ENCODE measurements around the gene BDKRB2.

Gene BDKRB2

GRCh38 chr14:96274543-96274942 is 69.9 kb downstream of the BDKRB2 start:
- FAIRE-seq, result no peak

DNA sequence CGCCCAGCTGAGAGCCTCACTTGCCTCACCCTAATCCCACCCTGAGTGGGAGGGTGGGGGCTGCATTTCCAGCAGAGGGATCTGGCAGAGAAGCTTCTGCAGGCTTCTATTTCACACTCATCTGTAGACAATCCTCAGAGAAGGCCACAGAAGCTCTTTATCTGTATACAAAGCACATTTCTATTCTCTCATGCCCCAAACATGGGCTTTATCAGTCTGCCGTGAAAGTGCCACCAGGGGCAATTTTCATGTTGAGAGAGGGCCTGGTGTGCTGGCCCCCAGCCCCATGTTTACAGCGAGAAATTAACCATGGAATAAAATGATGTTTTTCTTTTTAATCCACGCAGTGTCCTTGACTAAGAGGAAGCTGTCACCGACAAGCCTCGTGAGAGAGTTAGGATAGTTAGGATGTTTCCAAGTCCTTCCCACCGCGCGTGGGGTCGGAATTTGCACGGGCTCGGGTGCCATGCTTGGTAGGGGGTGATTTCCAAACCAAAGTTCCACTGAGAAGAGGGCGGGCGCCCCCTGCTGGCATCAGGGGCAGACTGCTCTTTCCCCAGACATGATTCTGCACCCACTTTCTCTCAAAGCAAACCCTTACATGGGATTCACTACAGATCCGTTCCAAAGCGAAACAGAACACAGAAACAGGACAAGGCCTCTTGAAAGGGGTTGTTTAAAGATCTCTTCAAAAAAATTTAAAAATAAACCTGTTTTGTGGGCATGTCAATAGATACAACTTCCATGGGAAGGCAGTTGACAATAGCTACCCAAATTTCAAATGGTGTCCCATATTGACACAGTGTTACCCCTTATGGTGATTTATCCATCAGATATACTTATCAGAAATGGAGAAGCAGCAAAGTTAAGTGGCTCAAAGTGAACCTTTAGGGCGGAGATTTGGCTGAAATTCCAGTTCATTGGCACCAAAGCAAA is 70.8 kb downstream of the BDKRB2 start:
- no peak for FAIRE-seq

- FAIRE-seq, result no peak
Measured at GRCh38 chr14:96277890-96278289, 73.3 kb downstream of the BDKRB2 start.

DNA sequence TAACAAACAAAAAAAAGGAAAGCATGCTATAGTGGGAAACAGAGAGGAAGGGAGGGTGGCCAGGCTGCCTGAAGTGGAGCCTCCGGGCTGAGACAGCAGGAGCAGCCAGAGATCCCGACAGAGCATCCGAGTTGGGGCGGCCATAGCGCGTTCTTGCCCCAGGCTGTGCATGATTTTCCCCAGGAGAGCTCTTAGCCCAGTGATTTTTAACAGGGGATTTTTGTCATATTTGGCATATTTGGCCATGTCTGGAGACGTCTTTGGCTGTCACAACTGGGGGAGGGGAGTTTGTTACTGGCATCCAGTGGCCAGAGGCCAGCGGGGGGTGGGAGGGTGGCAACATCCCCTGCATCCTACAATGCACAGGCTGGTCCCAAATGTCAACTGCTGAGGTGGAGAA is 74.9 kb downstream of the BDKRB2 start:
- no peak for FAIRE-seq

GRCh38 chr14:96280104-96280503 is 75.5 kb downstream of the BDKRB2 start:
- no peak for FAIRE-seq

DNA sequence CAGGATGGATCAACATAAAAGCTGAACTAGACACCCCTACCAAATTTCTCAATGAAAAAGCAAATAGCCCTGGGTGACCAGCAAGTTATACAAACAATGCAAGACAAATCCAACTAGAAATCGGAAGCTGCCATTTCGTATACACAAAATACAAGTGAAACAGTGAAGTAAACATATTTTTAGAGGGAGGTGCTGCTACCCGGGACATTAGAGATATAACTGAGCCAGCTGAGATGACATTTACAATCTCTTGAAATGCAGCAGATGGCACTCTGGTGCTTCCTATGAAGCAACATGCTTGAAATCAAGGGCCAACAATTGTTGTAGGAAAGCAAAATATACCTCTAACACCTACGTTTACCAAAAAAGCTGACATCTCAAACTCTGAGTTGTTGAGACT is 76.8 kb downstream of the BDKRB2 start:
- FAIRE-seq, result no peak

DNA sequence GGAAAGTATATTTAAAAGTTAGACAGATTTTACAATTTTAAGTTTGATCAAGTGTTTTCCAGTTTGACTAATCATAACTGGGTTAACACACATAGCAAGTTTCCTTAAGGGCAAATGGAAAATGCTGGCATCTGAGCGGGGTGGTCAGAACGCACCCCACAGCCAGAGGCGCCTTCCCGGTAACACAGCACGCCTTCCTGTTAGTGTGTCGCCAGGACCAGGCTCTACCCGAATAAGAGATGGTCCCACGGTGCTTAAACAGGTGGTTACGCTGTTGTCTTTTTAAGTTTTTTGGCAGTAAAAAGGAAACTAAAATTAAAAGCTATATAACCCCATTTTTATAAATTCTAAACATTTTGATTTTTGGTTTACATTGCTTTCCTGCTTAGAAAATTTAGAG is 79.4 kb downstream of the BDKRB2 start:
- no peak for FAIRE-seq

- no peak for FAIRE-seq
Measured at GRCh38 chr14:96284430-96284829, 79.8 kb downstream of the BDKRB2 start.

- FAIRE-seq, result no peak
Measured at GRCh38 chr14:96285667-96286066, 81.0 kb downstream of the BDKRB2 start.

GRCh38 chr14:96286251-96286650 is 81.6 kb downstream of the BDKRB2 start:
- FAIRE-seq, result no peak

GRCh38 chr14:96287856-96288255 is 83.2 kb downstream of the BDKRB2 start:
- FAIRE-seq, result no peak

Data from colon (tissue), 2 donors.